K562 (cell line): ENCODE data around the gene R3HDM1. TPM values are rescaled to one million over a fixed set of nuclear protein-coding genes. Genes with fewer than 3 reads are reported as not detected.

Source experiments
- ATAC-seq: fragments of 200-7000 bp; cut with Tn5 transposase; 3 replicates; pipeline ENCODE4 v1.9.1; 2020; ENCODE audit warnings: moderate library complexity
- BruUV-seq: library from RNA; stranded (reverse); fragments of 400-500 nt; replicated peaks from 2 replicates; lab custom pipeline; 2021; lab: Mats Ljungman, UMichigan
- CTCF ChIA-PET: fragments of 300-600 bp; formaldehyde crosslinking; extraction: SDS; loops from one replicate; lab custom pipeline; 2021; ENCODE audit warnings: low intra/inter-chr PET ratio; lab: Yijun Ruan, JAX
- POLR2A ChIA-PET: fragments of 300-600, 350-650 bp; sonication (Branson Sonifier 250); formaldehyde crosslinking; extraction: SDS; loops from one replicate; lab custom pipeline; 2021; ENCODE audit warnings: antibody characterized with exemption, inconsistent platforms; lab: Yijun Ruan, JAX
- DNase-seq, 4 experiments: peaks; one replicate each; pipeline versions ENCODE4 v3.0.0 to v3.0.0-alpha.2; 2011 to 2018; ENCODE audit warnings: low spot score in 3 of 4, mixed read lengths in 3 of 4; ENCODE audit errors: extremely low read depth in 1 of 4
- FAIRE-seq: peaks from 2 replicates; lab custom pipeline; 2011; peaks lifted over from hg19 to GRCh38; lab: Jason Lieb, UNC
- H2AFZ ChIP-seq: 2 replicates; pipeline ENCODE4 v1.6.0; 2011; ENCODE audit warnings: low read depth, low read length, control low read depth, inconsistent platforms
- H3K27ac ChIP-seq: fragments of 200-600 bp; 3 replicates; pipeline ENCODE4 v1.8.0; 2011; ENCODE audit warnings: low read depth, mild to moderate bottlenecking, control low read depth, inconsistent platforms, low read length, moderate library complexity, mixed read lengths; ENCODE audit errors: extremely low read depth
- H3K27me3 ChIP-seq, 2 experiments: fragments of 300-600 bp in 1 of 2; 2 replicates in 1 of 2; 3 replicates in 1 of 2; pipeline versions ENCODE4 v1.6.0 to v1.8.0; 2011; ENCODE audit warnings: inconsistent platforms in 2 of 2, low read length in 2 of 2, mild to moderate bottlenecking in 1 of 2, mixed read lengths in 1 of 2, moderate library complexity in 1 of 2; ENCODE audit not compliant: control insufficient read depth in 2 of 2, insufficient read depth in 2 of 2
- H3K36me3 ChIP-seq: fragments of 300-600 bp; 3 replicates; pipeline ENCODE4 v1.8.0; 2011; ENCODE audit warnings: mild to moderate bottlenecking, low read length, inconsistent platforms; ENCODE audit not compliant: control insufficient read depth, insufficient read depth
- H3K4me1 ChIP-seq, 2 experiments: fragments of 200-600 bp in 1 of 2; replicated peaks in 1 of 2; 2 replicates in 1 of 2; 3 replicates in 1 of 2; pipeline versions ENCODE4 v1.5.1 to v1.8.0; 2011; ENCODE audit warnings: inconsistent platforms in 2 of 2, low read length in 2 of 2, mild to moderate bottlenecking in 1 of 2, mixed read lengths in 1 of 2, moderate library complexity in 1 of 2; ENCODE audit not compliant: control insufficient read depth in 2 of 2, insufficient read depth in 2 of 2
- H3K4me2 ChIP-seq: 2 replicates; pipeline ENCODE4 v1.6.1; 2011; ENCODE audit warnings: low read length, control low read depth, inconsistent platforms, mixed read lengths; ENCODE audit not compliant: insufficient read depth
- H3K4me3 ChIP-seq: fragments of 200-600 bp; sonication (generic), shearing (Covaris generic); 2 replicates; pipeline ENCODE4 v1.5.1; 2016; ENCODE audit warnings: control low read depth, inconsistent platforms
- H3K79me2 ChIP-seq: fragments of 200-600 bp; 3 replicates; pipeline ENCODE4 v1.8.0; 2011; ENCODE audit warnings: low read length, inconsistent platforms; ENCODE audit not compliant: control insufficient read depth, insufficient read depth
- H3K9ac ChIP-seq, 2 experiments: 2 replicates each; pipeline versions ENCODE4 v1.6.0 to v1.6.1; 2011; ENCODE audit warnings: low read depth in 2 of 2, low read length in 2 of 2, control low read depth in 1 of 2, inconsistent platforms in 1 of 2, mild to moderate bottlenecking in 1 of 2, mixed read lengths in 1 of 2; ENCODE audit not compliant: insufficient read depth in 1 of 2
- H3K9me1 ChIP-seq: one replicate; pipeline ENCODE4 v1.6.0; 2011; ENCODE audit warnings: inconsistent platforms, mild to moderate bottlenecking, low read length, moderate library complexity; ENCODE audit not compliant: control insufficient read depth, insufficient read depth
- H3K9me3 ChIP-seq: replicated peaks from 2 replicates; pipeline ENCODE4 v1.5.1; 2011; ENCODE audit warnings: low read depth, low read length, inconsistent platforms; ENCODE audit not compliant: control insufficient read depth, insufficient read depth
- H4K20me1 ChIP-seq: replicated peaks from 2 replicates; pipeline ENCODE4 v1.6.1; 2011; ENCODE audit warnings: low read length, inconsistent platforms, mixed read lengths; ENCODE audit not compliant: control insufficient read depth, insufficient read depth
- CEBPB ChIP-seq: fragments of 450-650 bp; IDR thresholded peaks from 2 replicates; pipeline ENCODE4 v1.6.1; 2016; ENCODE audit warnings: missing genetic modification characterization, missing compliant biosample characterization
- CEBPG ChIP-seq, 3 experiments: fragments of 200-800 bp in 1 of 3; sonication (Bioruptor generic) in 1 of 3; sonication (generic) in 1 of 3; formaldehyde crosslinking in 1 of 3; IDR thresholded peaks in 2 of 3; conservative IDR thresholded peaks in 1 of 3; 2 replicates each; pipeline versions ENCODE4 v1.6.1 to v1.8.0; 2016 to 2022; ENCODE audit warnings: missing compliant biosample characterization in 2 of 3, missing genetic modification characterization in 2 of 3, mild to moderate bottlenecking in 1 of 3, missing genetic modification reagents in 1 of 3
- SRSF1 ChIP-seq: fragments of 200-400 bp; formaldehyde crosslinking; IDR thresholded peaks from 2 replicates; pipeline ENCODE4 v1.6.1; 2017; ENCODE audit warnings: mild to moderate bottlenecking, low read depth, low read length, moderate library complexity
- ZNF232 ChIP-seq: sonication (generic); formaldehyde crosslinking; IDR thresholded peaks from 2 replicates; pipeline ENCODE4 v1.8.0; 2022; ENCODE audit warnings: mild to moderate bottlenecking, missing genetic modification reagents
- WGBS: fragments of 100-300 bp; shearing (Covaris generic); methylation state at CpG from one replicate; pipeline ENCODE4 v1.1.6; 2016; ENCODE audit warnings: low coverage, mixed read lengths; ENCODE audit not compliant: insufficient coverage; ENCODE audit errors: missing lambda C conversion rate; 5-methylcytosine and 5-hydroxymethylcytosine counted together
- in situ Hi-C: fragments of 300-500 bp; cut with MboI; formaldehyde crosslinking; loops from 4 replicates; pipeline ENCODE4 v1.15.0; 2018; ENCODE audit warnings: inconsistent platforms, mixed read lengths
- intact Hi-C: fragments of 100-400 bp; cut with micrococcal nuclease; formaldehyde crosslinking; loops from 2 replicates; pipeline ENCODE4 v1.14.2; 2022
- polyA plus RNA-seq, 8 experiments: library from polyadenylated mRNA; depleted of rRNA in 4 of 8; stranded (reverse) in 5 of 8; unstranded in 3 of 8; fragments of >200 nt; fragmentation: Nextera tagmentation in 2 of 8; fragmentation: Illumina TruSeq in 1 of 8; extraction: Ambion mirVana in 2 of 8; extraction: Trizol in 1 of 8; gene quantifications; 2 replicates each; pipeline versions ENCODE4 v1.2.1 to v1.2.3, GENCODE V29; 2011 to 2014; ENCODE audit warnings: inconsistent platforms in 1 of 8, missing spikeins in 1 of 8
- total RNA-seq, 7 experiments: library from RNA; depleted of rRNA in 6 of 7; stranded (reverse); fragments of >200 nt in 6 of 7; fragmentation: Illumina TruSeq in 2 of 7; extraction: Trizol in 2 of 7; gene quantifications; 2 replicates each; pipeline versions ENCODE4 v1.2.1 to v1.2.3, GENCODE V29; 2011 to 2021; ENCODE audit warnings: low replicate concordance in 1 of 7
- TF ChIP-seq, protein P1 (sequence below): sonication (generic); formaldehyde crosslinking; IDR thresholded peaks from 2 replicates; pipeline ENCODE4 v1.8.0; 2022; ENCODE audit warnings: mild to moderate bottlenecking, missing genetic modification reagents

R3HDM1 gene
- total and polyA plus RNA-seq, 9 of the 15 experiments (the other 6 are each of a cell fraction or from before 2014, with no cell fraction given) = 12.4 to 89.4 (median 31.0) TPM

DNA sequence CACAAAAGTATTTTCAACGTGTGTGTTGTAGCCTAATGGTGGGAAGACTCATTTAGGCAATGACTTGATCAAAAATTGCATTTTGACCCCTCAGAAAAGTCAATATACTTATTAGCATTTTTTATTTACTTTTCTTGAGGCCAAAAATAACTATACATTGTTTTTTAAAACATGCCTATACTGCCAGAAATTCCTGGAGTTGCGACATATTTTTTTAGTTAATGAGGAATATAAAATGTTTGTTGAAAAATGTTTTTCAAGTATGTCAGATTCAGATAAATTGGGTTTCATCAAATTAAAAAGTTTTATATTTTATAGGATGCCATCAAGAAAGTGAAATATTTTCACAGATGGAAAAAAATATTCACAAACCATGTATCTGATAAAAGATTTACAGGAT, 39.6 kb downstream of the R3HDM1 start:
- ATAC-seq = no peak
- CTCF ChIA-PET = no interaction called here
- peaks cover 26% of the 10 kb centered on the region; the same call in 1 of the 3 replicates for H3K36me3 ChIP-seq
- H2AFZ ChIP-seq = no peak overlapping the region
- no TSS peak for BruUV-seq
- 97% methylated on average over 2 of the region's 2 CpGs for WGBS
- no peak for TF ChIP-seq CEBPG (CRISPR knock-in tag; IDR thresholded peaks at IDR 0.05)
- peak in 1 of 2 experiments; percentile 47; a peak in 1 of 4 replicates for TF ChIP-seq CEBPG (tag; conservative IDR thresholded peaks at IDR 0.05 in 1 of 2, IDR thresholded peaks at IDR 0.05 in 1 of 2)
- TF ChIP-seq ZNF232 = no peak
- peak; percentile 45 for TF ChIP-seq CEBPB (tag)
- TF ChIP-seq, all 486 proteins: peak for 2
- no peak for FAIRE-seq
- in situ Hi-C loops = no loop called here
- intact Hi-C loops = no loop called here
- POLR2A ChIA-PET = no interaction called here
- H3K4me1 ChIP-seq = no peaks in the 10 kb centered on the region
- no peaks in the 10 kb centered on the region for H3K9me3 ChIP-seq
- H3K27me3 ChIP-seq = no peaks in the 10 kb centered on the region
- H4K20me1 ChIP-seq = no peaks in the 10 kb centered on the region
- H3K4me2 ChIP-seq = no peak overlapping the region
- no peak overlapping the region for H3K9ac ChIP-seq
- DNase-seq = no peak
- no peaks in the 10 kb centered on the region for H3K9me1 ChIP-seq
- no peak overlapping the region for H3K27ac ChIP-seq
- H3K79me2 ChIP-seq = no peaks in the 10 kb centered on the region
- no peak overlapping the region for H3K4me3 ChIP-seq

DNA sequence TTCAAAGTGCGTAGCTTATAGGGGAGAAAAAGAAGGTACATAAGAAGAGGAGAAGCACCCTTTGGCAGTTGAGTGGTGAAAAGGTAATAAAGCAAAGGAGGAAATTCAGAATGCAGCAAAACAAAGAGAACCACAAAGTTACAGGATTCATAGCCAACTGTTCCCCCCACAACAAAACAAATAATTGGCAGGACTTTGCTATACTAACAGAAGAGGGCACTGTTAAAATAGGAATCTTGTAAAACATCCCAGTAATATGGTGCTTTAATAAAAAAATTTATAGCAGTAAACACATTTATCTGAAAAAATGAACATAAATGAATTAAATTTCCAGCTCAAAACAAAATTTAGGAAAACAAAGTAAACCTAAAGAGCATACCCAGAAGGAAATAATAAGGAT, 42.3 kb downstream of the R3HDM1 start:
- peaks cover 16% of the 10 kb centered on the region; the same call in 1 of the 3 replicates for H3K36me3 ChIP-seq
- no TSS peak for BruUV-seq
- no peak overlapping the region for H3K9ac ChIP-seq
- no peak overlapping the region for H3K4me2 ChIP-seq
- CTCF ChIA-PET = no interaction called here
- H4K20me1 ChIP-seq = no peaks in the 10 kb centered on the region
- no peaks in the 10 kb centered on the region for H3K4me1 ChIP-seq
- H3K79me2 ChIP-seq = no peaks in the 10 kb centered on the region
- H3K27ac ChIP-seq = no peak overlapping the region
- POLR2A ChIA-PET = interaction anchor here (1.0 to 1.1 kb wide), 2 partner anchors 12 to 24 kb away, joined by 3 to 4 read pairs; no protein-coding TSS in a partner anchor
- WGBS = 100% methylated on average over 1 of the region's 1 CpG
- no peak for ATAC-seq
- no peaks in the 10 kb centered on the region for H3K27me3 ChIP-seq
- FAIRE-seq = peak; percentile 49
- intact Hi-C loops (no loop called here), in situ Hi-C loops (no loop called here)
- TF ChIP-seq SRSF1 = no peak
- TF ChIP-seq, protein P1, sequence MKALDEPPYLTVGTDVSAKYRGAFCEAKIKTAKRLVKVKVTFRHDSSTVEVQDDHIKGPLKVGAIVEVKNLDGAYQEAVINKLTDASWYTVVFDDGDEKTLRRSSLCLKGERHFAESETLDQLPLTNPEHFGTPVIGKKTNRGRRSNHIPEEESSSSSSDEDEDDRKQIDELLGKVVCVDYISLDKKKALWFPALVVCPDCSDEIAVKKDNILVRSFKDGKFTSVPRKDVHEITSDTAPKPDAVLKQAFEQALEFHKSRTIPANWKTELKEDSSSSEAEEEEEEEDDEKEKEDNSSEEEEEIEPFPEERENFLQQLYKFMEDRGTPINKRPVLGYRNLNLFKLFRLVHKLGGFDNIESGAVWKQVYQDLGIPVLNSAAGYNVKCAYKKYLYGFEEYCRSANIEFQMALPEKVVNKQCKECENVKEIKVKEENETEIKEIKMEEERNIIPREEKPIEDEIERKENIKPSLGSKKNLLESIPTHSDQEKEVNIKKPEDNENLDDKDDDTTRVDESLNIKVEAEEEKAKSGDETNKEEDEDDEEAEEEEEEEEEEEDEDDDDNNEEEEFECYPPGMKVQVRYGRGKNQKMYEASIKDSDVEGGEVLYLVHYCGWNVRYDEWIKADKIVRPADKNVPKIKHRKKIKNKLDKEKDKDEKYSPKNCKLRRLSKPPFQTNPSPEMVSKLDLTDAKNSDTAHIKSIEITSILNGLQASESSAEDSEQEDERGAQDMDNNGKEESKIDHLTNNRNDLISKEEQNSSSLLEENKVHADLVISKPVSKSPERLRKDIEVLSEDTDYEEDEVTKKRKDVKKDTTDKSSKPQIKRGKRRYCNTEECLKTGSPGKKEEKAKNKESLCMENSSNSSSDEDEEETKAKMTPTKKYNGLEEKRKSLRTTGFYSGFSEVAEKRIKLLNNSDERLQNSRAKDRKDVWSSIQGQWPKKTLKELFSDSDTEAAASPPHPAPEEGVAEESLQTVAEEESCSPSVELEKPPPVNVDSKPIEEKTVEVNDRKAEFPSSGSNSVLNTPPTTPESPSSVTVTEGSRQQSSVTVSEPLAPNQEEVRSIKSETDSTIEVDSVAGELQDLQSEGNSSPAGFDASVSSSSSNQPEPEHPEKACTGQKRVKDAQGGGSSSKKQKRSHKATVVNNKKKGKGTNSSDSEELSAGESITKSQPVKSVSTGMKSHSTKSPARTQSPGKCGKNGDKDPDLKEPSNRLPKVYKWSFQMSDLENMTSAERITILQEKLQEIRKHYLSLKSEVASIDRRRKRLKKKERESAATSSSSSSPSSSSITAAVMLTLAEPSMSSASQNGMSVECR (CRISPR knock-in tag) = no peak
- no peaks in the 10 kb centered on the region for H3K9me3 ChIP-seq
- no peaks in the 10 kb centered on the region for H3K9me1 ChIP-seq
- DNase-seq = no peak
- H3K4me3 ChIP-seq = no peak overlapping the region
- no peak overlapping the region for H2AFZ ChIP-seq
